Cerebellar cortex (tissue), 1 donor: ENCODE data around the gene PRDM16.

Experiments used
- DNase-seq: peaks from one replicate; pipeline ENCODE4 v3.0.0-alpha.2; 2015; ENCODE audit warnings: low spot score

Gene PRDM16

DNA sequence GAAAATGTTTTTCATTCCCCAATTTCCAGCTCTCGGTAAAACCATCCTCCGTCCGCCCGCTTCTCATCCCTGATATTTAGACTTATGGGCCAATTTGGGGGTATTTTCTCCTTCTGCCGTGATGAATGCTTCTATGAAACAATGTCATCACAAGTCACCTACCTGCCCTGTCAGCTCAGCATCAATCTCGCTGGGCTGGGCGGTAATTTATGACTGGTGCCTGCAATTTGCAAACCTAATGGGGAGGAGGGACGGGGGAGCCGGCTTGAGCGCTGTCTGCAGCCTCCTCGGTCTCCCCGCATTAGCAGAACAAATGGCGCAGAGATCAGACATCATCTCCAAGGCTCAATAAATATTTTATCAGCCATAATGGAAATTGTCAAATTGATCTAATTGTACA is 72.1 kb downstream of the PRDM16 start:
- no peak for DNase-seq

DNA sequence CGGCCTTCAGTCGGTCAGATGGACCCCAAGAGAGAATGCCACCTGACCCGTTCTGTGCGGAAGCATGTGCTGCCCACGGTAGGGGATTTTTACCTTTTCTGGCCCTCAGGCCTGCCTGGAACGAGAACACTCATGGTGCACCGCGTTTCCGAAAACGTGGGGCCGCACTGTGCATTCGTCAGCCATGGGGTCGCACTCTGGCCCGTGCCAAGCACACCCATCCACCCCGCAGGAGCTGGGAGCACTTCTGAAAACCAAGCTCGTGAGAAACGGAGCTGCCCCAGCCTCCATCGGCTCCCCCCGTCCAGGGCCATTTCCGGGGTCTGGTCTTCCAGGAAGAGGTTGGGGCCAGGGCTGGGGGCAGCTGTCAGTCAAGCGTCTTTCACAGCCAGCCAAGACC is 72.8 kb downstream of the PRDM16 start:
- no peak for DNase-seq

DNA sequence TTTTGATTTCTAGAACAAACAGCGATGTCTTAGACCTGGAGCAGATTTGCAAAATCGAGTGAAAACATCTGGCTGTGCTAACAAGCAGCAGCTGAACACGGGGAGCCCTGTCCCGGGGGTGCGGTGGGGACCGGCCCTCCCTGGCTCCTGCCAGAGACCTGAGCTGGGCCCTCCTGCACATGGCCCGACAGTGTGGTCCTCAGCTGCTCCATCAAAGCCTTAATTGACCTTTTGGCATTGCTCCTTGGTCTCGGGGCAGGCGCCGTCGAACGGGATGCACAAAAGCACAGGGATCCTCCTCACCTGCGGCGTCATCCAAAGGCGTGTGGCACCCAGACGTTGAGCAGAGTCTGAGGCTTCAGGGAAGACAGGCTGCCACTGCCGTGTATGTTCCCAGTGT is 73.2 kb downstream of the PRDM16 start:
- no peak for DNase-seq

DNA sequence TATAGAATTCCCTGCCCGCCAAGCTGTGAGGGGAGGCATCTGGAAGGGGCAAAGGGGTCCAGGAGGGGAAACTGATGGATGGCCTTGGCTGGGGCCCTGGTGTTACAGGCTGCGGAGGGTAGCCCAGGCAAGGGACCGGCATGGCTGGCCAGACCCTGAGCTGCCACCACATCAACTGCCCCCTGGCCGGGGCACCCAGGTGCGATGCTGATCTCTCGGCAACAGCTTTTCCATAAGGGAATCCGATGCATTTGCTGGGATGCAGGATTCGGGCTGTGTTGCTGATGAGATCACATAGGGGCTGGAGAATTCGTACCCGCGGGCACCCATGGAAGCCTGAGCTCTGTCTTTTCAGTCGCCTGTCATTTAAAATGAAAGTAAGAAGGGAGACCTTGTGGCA is 73.7 kb downstream of the PRDM16 start:
- no peak for DNase-seq

DNA sequence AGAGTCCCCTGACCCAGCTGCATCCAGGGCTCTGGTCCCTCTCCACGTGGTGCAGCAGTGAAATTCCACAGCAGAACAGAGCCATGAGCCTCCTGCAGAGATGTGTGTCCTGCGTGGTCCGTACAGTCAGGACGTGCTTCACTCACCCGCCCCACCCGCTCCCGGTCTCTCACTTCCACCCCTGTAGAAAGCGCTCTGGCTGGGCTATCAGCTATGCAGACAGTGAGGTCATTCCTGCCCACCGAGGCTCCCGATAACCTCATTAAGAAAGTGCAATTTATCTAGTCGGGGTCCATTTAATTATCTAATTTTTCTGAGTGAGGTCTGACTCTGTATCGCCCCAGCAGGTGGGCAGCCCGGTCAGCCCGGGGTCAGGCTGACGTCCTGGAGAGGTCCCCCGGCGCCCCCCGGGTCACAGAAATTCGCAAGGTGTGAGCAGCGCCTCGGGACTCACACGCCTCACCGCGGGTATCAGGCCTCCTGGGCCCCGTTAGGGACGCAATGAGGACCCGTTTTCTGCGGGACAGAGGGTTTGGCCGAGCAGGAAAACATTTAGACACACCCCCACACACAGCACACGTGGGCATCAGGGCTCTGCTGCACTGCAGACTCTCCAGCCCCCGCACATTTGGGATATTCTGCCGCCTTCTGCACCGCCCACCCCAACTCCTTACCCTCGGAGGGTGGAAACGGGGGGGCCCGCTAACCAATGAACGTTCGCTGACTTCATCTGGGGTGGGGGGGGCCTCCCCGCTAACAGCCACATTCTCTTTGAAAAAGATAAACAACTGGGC is 76.7 kb downstream of the PRDM16 start:
- no peak for DNase-seq

DNA sequence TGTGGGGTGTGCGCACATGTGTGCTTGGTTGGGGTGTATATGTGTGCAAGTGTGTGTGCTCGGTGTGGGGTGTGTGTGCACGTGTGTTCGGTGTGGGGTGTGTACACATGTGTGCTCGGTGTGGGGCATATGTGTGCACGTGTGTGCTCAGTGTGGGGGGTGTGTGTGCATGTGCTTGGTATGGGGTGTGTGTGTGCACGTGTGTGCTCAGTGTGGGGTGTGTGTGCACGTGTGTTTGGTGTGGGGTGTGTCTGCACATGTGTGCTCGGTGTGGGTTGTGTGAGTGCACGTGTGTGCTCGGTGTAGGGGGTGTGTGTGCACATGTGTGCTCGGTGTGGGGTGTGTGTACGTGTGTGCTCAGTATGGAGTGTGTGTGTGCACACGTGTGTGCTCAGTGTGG is 77.5 kb downstream of the PRDM16 start:
- no peak for DNase-seq

DNA sequence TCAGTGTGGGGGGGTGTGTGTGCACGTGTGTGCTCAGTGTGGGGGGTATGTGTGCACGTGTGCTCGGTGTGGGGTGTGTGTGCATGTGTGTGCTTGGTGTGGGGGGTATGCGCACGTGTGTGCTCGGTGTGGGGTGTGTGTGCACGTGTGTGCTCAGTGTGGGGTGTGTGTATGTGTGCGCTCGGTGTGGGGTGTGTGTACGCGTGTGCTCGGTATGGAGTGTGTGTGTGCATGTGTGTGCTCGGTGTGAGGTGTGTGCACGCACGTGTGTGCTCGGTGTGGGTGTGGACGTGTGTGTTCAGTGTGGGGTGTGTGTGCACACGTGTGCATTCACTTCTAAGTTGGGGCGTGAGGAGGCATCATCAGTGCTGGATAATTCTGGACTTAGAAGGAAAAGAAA is 77.9 kb downstream of the PRDM16 start:
- DNase-seq: no peak

DNA sequence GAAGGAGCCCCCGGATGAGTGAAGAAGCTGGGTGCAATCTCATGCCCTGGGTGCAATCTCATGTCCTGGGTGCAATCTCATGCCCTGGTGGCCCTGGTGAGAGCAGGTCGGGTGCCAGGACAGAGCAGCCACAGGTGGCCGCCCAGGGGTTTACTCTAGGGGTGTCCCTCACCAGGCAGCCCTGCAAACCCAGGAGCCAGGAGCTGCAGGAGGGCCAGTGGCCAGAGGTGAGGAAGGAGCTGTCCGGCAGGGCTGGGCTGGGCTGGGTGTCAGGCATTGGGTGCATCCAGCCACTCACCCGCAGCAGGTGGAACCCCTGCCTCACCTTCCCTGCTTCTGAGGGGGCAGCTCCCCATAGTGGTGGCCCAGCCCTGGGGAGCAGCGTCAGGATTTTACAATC is 79.2 kb downstream of the PRDM16 start:
- no peak for DNase-seq

DNA sequence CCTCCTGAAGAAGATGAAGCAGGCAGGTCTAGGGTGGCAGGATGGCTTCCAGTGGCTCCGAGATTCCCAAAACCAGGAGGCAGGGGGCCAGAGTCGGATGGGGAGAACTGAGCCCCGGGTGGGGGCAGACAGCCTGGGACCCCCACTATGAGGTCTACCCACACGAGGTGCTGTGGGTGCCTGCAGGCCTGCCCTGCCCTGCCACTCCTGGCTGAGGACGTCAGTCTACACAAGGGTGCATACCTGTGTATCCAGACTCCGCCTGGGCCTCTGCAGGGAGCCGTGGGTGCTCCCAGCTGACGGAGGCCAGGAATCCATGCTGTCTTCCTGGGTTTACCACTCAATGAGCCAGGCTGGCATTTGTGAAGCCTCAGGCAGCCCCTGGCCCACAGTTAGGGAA is 80.3 kb downstream of the PRDM16 start:
- DNase-seq: no peak

DNA sequence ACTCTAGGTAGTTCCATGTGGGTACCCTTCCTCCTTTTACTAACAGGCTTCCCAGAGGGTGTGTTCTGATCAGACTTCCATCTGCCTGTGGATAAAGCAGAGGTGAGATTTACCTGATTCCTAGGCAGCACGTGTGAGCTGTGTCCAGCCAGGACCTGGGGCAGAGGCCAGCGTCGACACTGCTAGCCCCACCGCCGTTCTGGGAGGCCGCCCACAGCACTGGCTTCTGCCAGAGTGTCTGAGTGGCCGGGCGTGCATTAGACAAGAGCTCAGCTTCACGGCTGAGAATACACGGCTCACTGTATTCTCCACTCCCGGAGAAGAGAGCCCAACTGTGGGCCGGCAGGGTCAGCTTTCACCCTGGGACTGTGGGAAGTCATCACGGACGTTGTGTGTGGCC is 82.5 kb downstream of the PRDM16 start:
- DNase-seq: no peak

DNA sequence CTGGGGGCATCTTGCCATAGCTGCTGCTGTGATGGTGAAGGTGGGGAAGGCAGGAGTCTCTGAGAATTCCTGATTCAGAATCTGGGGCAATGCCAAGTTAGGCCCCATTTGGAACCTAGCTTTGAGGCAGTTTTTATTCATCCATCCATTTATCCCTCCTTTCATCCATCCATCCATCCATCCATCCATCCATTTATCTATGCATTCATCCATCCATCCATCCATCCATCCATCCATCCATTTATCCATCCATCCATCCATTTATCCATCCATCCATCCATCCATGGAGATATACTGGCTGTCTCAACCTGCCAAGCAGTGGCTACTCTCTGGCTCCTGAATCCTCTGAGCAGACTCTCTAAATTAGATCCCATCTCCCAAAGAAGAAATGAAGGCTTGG is 83.1 kb downstream of the PRDM16 start:
- DNase-seq: no peak

DNA sequence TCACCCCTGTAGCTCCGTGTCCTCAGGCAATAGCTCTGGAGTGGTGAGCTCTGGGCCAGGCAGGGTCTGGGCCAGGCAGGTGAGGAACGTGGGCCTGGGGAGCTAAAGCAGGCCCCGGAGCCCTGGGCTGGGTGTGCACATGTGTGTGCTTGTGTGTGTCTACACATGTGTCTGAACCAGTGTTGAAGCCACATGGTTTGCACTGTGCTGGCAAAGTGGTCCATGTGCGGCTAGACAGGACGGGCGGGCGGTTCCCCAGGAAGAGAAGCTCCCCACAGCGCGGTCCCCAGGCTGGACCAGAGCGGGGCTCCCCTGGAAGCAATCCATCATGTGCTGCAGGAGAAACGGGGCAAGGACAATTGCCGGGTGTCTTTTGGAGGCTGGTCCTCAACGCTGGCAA is 84.2 kb downstream of the PRDM16 start:
- DNase-seq: no peak

DNA sequence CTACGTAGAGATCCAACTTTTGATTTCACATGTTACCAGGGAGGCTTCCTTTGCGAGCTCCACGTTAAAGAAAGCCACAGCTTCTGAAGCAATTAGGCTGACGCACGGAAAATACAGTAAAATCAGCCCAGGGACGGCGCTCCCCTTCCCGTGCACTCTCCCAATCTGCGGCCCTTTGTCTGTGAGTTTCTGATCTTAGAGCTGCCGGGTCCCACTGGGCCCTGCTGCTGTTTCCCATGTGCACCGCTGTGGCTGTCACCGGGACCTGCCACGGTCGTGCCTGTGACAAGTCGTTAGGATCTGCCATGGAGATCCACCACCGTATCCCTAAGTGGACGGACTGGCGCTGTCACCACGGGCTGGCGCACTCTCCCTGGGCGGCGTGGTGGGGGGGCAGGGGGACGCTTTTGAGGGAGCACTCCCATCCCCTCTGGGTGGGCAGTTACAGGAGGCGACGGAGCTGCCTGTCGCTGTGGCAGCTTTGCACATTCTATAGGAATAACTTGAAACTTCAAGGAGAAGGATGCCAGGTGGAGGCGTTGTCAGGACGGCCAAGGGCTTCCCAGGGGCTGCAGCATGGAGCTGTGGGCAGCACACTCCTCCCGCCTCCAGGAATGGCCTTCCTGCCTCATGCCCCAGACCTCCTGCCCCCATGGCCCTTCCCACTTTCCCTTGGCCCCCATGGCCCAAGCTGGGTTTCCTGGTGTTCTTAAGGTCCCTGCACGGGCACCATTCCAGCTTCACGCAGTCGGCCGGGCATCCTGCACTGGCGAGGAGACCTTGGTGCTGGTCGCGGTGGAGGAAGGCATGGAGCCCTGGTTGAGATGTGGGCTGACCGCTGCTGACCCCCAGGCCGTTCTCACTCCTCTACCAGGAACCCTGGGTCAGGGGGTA is 85.1 kb downstream of the PRDM16 start:
- DNase-seq: no peak

DNA sequence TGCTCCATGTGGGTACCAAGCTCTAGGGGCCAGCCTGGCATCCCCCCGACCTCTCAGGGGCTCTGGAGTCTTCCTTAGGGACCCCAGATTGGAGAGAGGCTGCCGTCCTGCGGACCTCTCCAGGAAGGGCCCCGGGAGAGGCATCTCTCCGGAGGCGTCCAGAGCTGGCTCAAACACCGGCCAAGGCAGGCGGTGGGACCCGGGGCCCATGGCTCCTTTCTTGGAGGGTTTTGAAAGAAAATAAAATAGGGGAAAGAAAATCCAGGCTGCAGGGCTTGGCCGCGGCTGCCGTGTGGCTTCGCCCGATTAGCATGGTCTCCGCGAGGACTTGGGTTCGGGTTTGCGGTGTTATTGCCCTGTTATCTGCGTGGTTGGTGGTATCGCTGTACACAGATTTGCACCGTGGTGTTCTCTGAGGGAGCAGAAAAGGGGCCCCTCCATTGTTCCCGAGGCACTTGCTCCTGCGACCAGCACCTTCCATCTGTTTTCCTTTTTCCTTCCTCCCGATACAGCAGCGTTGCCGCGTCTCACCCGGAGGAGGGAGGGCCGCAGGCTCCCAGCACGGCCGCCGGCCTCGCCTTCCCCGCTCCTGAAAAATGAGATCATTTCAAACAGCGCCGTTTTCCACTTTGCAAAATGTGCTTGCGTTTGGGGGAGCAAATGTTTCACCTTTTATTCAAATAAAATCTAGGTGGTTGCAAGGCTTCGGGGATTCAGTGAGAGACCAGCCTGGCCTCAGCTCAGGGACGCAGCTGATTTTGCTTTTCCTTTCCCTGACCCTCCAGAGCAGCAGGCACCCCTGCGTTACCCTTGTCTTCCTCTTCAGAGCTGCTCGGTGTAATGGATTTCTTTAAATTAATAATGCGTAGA is 86.3 kb downstream of the PRDM16 start:
- no peak for DNase-seq

DNA sequence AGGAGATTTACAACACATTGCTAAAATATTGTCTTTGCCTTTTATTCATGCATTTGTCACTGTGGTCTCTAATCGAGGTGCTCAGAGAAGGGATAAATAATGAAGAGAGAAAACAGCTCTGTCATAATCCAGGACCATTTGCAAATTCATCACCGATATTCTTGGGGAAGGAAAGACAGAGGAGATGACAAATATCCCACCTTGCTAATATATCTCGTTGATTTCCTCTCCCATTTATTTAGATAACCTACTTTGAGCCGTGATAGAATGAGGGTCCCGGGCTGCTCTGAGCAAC is 86.9 kb downstream of the PRDM16 start:
- DNase-seq: no peak

DNA sequence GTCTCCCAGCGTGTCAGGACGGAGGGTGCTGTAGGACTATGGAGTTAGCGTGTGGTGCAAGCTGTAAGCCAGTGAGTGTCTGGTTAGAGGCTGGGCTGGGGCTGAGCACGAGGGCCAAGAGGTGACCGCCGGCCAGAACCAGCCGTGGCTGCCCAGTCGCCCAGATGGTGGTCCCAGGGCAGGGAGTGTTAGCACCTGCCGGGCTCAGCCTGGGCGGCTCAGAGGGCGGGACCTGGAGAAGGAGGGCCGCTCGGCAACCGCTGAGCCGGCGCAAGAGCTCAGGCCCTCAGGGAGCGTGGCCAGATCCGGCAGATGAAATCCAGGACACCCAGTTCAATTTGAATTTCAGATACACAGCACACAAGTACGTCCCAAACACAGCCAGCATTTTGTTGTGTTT is 87.9 kb downstream of the PRDM16 start:
- DNase-seq: no peak

DNA sequence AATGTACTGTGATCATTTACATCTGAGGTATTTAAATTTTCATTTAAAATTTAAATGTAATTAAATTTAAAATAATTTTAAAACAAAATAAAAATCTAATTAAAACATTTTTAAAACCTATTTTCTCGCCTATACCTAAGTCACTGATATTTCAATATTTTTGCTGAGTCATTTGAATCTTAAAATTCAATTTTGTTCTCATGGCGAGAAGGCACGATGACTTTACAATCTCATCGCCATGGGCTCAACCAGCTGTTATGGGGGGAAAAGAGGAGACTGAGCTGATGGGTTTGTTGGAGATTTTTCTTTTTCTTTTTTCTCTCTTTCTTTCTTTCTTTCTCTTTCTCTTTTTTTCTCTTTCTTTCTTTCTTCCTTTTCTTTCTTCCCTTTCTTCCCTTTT is 89.3 kb downstream of the PRDM16 start:
- DNase-seq: no peak

DNA sequence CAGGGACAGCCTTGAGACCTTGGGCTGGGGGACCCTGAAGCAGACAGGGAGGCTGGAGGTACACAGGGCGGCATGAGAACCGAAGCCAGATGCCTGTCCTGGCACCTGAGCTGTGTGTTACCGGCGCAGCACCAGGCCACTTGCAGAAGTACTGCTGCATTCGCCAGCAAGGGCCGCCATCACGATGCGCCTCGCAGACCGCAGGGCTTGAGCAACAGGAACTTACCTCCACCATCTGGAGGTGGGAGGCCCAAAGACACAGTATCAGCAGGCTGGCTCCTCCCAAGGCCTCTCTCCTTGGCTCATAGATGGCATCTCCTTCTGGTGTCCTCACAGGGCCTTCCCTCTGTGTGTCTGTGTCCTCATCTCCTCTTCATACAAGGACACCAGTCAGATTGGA is 90.1 kb downstream of the PRDM16 start:
- DNase-seq: no peak

DNA sequence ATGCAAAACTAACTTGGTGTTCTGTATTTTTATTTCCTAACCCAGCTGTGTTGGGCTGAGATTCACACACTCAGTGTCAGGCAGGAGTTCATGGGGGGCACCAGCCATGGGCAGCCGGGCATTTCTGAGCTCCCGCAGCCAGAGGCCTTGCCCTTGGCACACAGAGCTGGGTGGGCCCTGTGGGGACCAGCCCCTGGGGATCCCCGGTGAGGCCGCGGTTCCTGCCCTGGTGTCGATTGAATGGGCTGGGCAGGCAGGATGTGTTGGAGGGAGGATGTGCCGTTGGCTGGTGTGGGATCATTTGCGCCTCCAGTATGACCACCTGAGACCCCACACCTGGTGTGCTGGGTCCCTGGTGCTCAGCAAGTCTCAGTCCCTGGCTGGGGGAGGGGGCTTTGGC is 91.0 kb downstream of the PRDM16 start:
- no peak for DNase-seq

DNA sequence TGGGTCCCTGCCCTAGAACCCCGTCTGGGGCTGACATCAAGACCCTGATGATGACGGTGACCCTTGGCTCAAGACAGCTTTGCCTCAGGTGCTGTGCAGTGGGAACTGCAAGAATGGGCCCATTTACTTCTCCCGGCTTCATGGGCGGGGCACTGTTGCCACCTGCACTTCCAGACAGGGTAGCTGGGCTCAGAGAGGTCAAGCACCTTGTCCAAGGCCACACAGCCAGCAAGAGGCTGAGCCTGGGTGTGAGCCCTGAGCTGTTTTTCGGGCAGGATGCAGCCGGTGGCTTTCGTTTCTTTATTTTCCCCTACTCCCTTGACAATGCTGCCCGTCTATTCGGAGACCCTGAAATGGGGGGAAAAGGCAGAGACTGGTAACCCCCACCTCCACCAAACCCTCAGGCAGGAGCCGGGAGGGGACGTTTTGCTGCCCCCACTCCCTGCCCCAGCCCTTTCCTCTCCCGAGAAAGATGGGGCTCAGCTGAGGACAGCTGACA is 91.7 kb downstream of the PRDM16 start:
- DNase-seq: no peak

DNA sequence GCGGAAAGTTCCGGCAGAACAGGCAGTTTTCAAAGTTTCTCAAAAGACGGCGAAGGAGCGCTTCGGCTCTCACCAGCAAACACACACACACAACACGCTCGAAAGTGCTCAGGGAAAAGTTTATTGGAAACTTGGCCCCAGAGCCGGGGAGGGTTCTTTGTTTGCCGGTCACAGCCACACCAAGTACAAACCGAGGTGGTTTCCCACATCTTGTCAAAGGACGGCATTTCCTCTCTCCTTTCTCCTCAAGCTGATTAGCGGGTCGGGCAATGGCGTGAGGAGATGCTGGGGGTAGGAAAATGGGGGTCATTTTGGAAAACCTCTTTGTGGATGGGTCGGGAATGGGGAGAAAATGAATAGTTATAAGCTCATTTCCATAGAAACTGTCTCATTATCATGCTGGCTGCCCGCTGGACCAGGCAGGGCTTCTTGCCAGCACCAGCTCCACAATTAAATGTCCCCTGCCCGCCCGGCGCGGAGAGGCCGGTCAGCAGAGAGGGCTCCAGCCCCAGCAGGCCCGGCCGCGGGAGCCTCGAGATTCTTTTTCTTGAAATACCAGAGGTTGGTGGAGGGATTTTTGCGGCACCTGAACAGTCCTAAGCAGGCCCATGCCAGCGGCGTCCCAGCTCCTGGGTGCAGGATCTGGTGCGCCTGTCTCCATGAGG is 92.3 kb downstream of the PRDM16 start:
- DNase-seq: peak; percentile 10

DNA sequence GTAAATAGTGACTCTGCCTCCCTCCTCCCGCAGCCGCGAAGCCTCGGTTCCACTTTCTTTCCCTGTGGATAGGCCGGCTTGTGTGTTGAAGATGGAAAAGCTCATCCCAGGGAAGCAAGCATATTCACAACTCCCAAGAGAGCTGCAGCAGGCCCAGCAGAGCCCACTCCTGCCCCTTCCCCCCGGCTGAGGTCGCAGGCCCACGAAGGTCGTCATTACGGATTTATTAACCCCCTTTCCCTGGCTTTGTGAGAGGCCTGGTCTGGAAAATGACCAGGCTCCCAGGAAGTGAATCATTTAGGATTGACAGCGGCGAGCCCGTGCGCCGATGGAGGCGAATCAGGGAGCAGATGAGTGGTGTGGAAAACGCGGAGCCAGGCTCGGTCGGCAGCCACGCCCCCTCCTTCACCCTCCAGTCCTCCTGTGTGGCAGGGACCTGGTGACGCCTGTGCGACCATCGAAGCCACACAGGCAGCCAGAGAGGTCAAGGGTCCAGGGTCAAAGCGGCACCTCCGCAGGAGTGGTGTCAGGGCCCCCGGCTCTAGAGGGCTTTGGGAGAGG is 93.4 kb downstream of the PRDM16 start:
- no peak for DNase-seq
